GM23338 (cell line): Measurements from ENCODE around the gene GRID2IP. TPM values are rescaled to one million over a fixed set of nuclear protein-coding genes. Genes with fewer than 3 reads are reported as not detected.

Source experiments
- ATAC-seq: fragments of 200-7000 bp; cut with Tn5 transposase; 3 replicates; pipeline ENCODE4 v1.9.1; 2020
- DNase-seq: peaks from one replicate; pipeline ENCODE4 v3.0.0-alpha.2; 2015; ENCODE audit warnings: low spot score
- H2AFZ ChIP-seq: fragments of 200-600 bp; sonication (generic); 2 replicates; pipeline ENCODE4 v1.8.0; 2016; ENCODE audit warnings: antibody characterized with exemption, mild to moderate bottlenecking, moderate library complexity
- H3F3A ChIP-seq: fragments of 200-600 bp; sonication (generic); replicated peaks from 2 replicates; pipeline ENCODE4 v1.8.0; 2017; ENCODE audit warnings: antibody characterized with exemption, mixed run types, low read depth
- H3K27ac ChIP-seq: fragments of 200-600 bp; sonication (generic); 2 replicates; pipeline ENCODE4 v1.6.1; 2016; ENCODE audit warnings: low read depth
- H3K27me3 ChIP-seq: fragments of 200-600 bp; sonication (generic); 2 replicates; pipeline ENCODE4 v1.8.0; 2016; ENCODE audit warnings: mild to moderate bottlenecking, mixed run types, moderate library complexity; ENCODE audit not compliant: insufficient read depth
- H3K36me3 ChIP-seq: fragments of 200-600 bp; sonication (generic); 2 replicates; pipeline ENCODE4 v1.8.0; 2016; ENCODE audit warnings: mild to moderate bottlenecking; ENCODE audit not compliant: insufficient read depth
- H3K4me1 ChIP-seq: fragments of 200-600 bp; sonication (generic); 2 replicates; pipeline ENCODE4 v1.8.0; 2016; ENCODE audit warnings: mild to moderate bottlenecking, moderate library complexity; ENCODE audit not compliant: insufficient read depth
- H3K4me2 ChIP-seq: fragments of 200-600 bp; sonication (generic); 2 replicates; pipeline ENCODE4 v1.7.1; 2017; ENCODE audit warnings: mixed run types
- H3K4me3 ChIP-seq: fragments of 200-600 bp; sonication (generic); 2 replicates; pipeline ENCODE4 v1.6.1; 2016; ENCODE audit warnings: mixed run types
- H3K79me2 ChIP-seq: fragments of 200-600 bp; sonication (generic); replicated peaks from 2 replicates; pipeline ENCODE4 v1.8.0; 2017; ENCODE audit warnings: mild to moderate bottlenecking; ENCODE audit not compliant: insufficient read depth
- H3K9me2 ChIP-seq: fragments of 200-600 bp; sonication (generic); 2 replicates; pipeline ENCODE4 v1.8.0; 2017; ENCODE audit not compliant: insufficient read depth
- H4K20me1 ChIP-seq: fragments of 200-600 bp; sonication (generic); replicated peaks from 2 replicates; pipeline ENCODE4 v1.8.0; 2017; ENCODE audit warnings: mild to moderate bottlenecking; ENCODE audit not compliant: insufficient read depth
- H3K27ac Mint-ChIP-seq: 2 replicates; pipeline ENCODE4 v1.8.0; 2020; ENCODE audit warnings: inconsistent platforms, mild to moderate bottlenecking, moderate library complexity, mixed read lengths
- H3K27me3 Mint-ChIP-seq: 3 replicates; pipeline ENCODE4 v1.8.0; 2022; ENCODE audit warnings: low read depth, mild to moderate bottlenecking, moderate library complexity, mixed read lengths, inconsistent platforms; ENCODE audit not compliant: insufficient read depth, poor library complexity
- H3K36me3 Mint-ChIP-seq: 3 replicates; pipeline ENCODE4 v1.8.0; 2021; ENCODE audit warnings: low read depth, mild to moderate bottlenecking, inconsistent platforms, moderate library complexity, mixed read lengths
- H3K4me1 Mint-ChIP-seq: 3 replicates; pipeline ENCODE4 v1.8.0; 2020; ENCODE audit warnings: mild to moderate bottlenecking, inconsistent platforms, mixed read lengths
- H3K4me3 Mint-ChIP-seq: 3 replicates; pipeline ENCODE4 v1.8.0; 2021; ENCODE audit warnings: moderate library complexity, mild to moderate bottlenecking, inconsistent platforms, mixed read lengths
- H3K9me3 Mint-ChIP-seq: 3 replicates; pipeline ENCODE4 v1.8.0; 2020; ENCODE audit warnings: moderate library complexity, mild to moderate bottlenecking, inconsistent platforms, mixed read lengths
- CREB1 ChIP-seq: fragments of 250-450 bp; sonication (Bioruptor Pico); IDR thresholded peaks from 2 replicates; pipeline ENCODE4 v1.5.0; 2020; ENCODE audit warnings: low read depth, mild to moderate bottlenecking, moderate library complexity
- CTCF ChIP-seq, 2 experiments: fragments of 200-600 bp in 1 of 2; sonication (generic) in 1 of 2; conservative IDR thresholded peaks; 2 replicates each; pipeline versions ENCODE4 v1.5.1 to v1.6.1; 2016 to 2017; ENCODE audit warnings: antibody characterized with exemption in 2 of 2, low read depth in 2 of 2, mild to moderate bottlenecking in 2 of 2, moderate library complexity in 1 of 2
- ETS1 ChIP-seq: IDR thresholded peaks from 2 replicates; pipeline ENCODE4 v1.6.1; 2016; ENCODE audit warnings: antibody characterized with exemption
- EZH2phosphoT487 ChIP-seq: fragments of 200-600 bp; sonication (generic); IDR thresholded peaks from one replicate; pipeline ENCODE4 v1.8.1; 2018; ENCODE audit warnings: antibody characterized with exemption; ENCODE audit not compliant: unreplicated experiment
- NANOG ChIP-seq: IDR thresholded peaks from 2 replicates; pipeline ENCODE4 v1.6.1; 2016; ENCODE audit warnings: antibody characterized with exemption, borderline replicate concordance
- POLR2AphosphoS5 ChIP-seq: IDR thresholded peaks from 2 replicates; pipeline ENCODE4 v1.6.1; 2016; ENCODE audit warnings: antibody characterized with exemption, low read depth
- polyA plus RNA-seq: library from polyadenylated mRNA; unstranded; fragments of >200 nt; fragmentation: Nextera tagmentation; extraction: Ambion mirVana; gene quantifications from 2 replicates; pipeline ENCODE4 v1.2.1, GENCODE V29; 2016
- total RNA-seq: library from RNA; depleted of rRNA; stranded (reverse); fragments of >200 nt; shearing (Covaris generic); gene quantifications from 2 replicates; pipeline ENCODE4 v1.2.3, GENCODE V29; 2014
- TF ChIP-seq, protein P1 (sequence below): fragments of 250-450 bp; sonication (Bioruptor Pico); IDR thresholded peaks from 2 replicates; pipeline ENCODE4 v1.5.0; 2020; ENCODE audit warnings: mild to moderate bottlenecking, moderate library complexity

GRID2IP gene
- total and polyA plus RNA-seq, 2 experiments from 2014 or later: 0.73 to 1.5 TPM

- Mint-ChIP-seq H3K4me1 (peaks cover 8% of the 10 kb centered on the region), H3K9me3 (no peaks in the 10 kb centered on the region; the same call in 2 of the 3 replicates), H3K4me3 (no peak overlapping the region), H3K27me3 (peaks cover 11% of the 10 kb centered on the region), H3K36me3 (no peaks in the 10 kb centered on the region), H3K27ac (no peak overlapping the region)
- Histone ChIP-seq H3K27ac (no peak overlapping the region), H3K9me2 (0 out of 2 replicates have a peak, but pooled peaks cover 3% of the 10 kb centered on the region), H3K4me1 (peaks cover 14% of the 10 kb centered on the region; the same call in 1 of the 2 replicates), H3K4me3 (no peak overlapping the region), H3K79me2 (no peaks in the 10 kb centered on the region), H3K4me2 (no peak overlapping the region), H3K36me3 (no peaks in the 10 kb centered on the region), H3K27me3 (no peaks in the 10 kb centered on the region), H2AFZ (no peak overlapping the region; the same call in 1 of the 2 replicates), H3F3A (no peaks in the 10 kb centered on the region), H4K20me1 (no peaks in the 10 kb centered on the region)
- DNase-seq (peak; percentile 74), ATAC-seq (peak; percentile 70)
- TF ChIP-seq, protein P1, sequence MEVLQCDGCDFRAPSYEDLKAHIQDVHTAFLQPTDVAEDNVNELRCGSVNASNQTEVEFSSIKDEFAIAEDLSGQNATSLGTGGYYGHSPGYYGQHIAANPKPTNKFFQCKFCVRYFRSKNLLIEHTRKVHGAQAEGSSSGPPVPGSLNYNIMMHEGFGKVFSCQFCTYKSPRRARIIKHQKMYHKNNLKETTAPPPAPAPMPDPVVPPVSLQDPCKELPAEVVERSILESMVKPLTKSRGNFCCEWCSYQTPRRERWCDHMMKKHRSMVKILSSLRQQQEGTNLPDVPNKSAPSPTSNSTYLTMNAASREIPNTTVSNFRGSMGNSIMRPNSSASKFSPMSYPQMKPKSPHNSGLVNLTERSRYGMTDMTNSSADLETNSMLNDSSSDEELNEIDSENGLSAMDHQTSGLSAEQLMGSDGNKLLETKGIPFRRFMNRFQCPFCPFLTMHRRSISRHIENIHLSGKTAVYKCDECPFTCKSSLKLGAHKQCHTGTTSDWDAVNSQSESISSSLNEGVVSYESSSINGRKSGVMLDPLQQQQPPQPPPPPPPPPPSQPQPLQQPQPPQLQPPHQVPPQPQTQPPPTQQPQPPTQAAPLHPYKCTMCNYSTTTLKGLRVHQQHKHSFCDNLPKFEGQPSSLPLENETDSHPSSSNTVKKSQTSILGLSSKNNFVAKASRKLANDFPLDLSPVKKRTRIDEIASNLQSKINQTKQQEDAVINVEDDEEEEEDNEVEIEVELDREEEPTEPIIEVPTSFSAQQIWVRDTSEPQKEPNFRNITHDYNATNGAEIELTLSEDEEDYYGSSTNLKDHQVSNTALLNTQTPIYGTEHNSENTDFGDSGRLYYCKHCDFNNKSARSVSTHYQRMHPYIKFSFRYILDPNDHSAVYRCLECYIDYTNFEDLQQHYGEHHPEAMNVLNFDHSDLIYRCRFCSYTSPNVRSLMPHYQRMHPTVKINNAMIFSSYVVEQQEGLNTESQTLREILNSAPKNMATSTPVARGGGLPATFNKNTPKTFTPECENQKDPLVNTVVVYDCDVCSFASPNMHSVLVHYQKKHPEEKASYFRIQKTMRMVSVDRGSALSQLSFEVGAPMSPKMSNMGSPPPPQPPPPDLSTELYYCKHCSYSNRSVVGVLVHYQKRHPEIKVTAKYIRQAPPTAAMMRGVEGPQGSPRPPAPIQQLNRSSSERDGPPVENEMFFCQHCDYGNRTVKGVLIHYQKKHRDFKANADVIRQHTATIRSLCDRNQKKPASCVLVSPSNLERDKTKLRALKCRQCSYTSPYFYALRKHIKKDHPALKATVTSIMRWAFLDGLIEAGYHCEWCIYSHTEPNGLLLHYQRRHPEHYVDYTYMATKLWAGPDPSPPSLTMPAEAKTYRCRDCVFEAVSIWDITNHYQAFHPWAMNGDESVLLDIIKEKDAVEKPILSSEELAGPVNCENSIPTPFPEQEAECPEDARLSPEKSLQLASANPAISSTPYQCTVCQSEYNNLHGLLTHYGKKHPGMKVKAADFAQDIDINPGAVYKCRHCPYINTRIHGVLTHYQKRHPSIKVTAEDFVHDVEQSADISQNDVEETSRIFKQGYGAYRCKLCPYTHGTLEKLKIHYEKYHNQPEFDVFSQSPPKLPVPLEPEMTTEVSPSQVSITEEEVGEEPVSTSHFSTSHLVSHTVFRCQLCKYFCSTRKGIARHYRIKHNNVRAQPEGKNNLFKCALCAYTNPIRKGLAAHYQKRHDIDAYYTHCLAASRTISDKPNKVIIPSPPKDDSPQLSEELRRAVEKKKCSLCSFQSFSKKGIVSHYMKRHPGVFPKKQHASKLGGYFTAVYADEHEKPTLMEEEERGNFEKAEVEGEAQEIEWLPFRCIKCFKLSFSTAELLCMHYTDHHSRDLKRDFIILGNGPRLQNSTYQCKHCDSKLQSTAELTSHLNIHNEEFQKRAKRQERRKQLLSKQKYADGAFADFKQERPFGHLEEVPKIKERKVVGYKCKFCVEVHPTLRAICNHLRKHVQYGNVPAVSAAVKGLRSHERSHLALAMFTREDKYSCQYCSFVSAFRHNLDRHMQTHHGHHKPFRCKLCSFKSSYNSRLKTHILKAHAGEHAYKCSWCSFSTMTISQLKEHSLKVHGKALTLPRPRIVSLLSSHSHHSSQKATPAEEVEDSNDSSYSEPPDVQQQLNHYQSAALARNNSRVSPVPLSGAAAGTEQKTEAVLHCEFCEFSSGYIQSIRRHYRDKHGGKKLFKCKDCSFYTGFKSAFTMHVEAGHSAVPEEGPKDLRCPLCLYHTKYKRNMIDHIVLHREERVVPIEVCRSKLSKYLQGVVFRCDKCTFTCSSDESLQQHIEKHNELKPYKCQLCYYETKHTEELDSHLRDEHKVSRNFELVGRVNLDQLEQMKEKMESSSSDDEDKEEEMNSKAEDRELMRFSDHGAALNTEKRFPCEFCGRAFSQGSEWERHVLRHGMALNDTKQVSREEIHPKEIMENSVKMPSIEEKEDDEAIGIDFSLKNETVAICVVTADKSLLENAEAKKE (CRISPR knock-in tag): no peak
- TF ChIP-seq ETS1: no peak
- TF ChIP-seq EZH2phosphoT487: no peak
- TF ChIP-seq POLR2AphosphoS5: no peak
- TF ChIP-seq CTCF (conservative IDR thresholded peaks at IDR 0.05; ENCODE audit: low read depth in 2 of 2): peak; percentile 49 to 68
- TF ChIP-seq NANOG: no peak
- no peak for TF ChIP-seq CREB1 (CRISPR knock-in tag)
These were observed 4.9 kb upstream of the GRID2IP start for GRCh38 chr7:6556196-6556595.
